Mesenteric fat pad (tissue), 1 donor: ENCODE data around the gene CFAP46. TPM values are rescaled to one million over a fixed set of nuclear protein-coding genes. Genes with fewer than 3 reads are reported as not detected.
"Not testable (repeated sequence)": the region's sequence is repeated elsewhere in the genome, so short reads cannot be mapped to it uniquely, and the experiment has no call there.

Source experiments
- DNase-seq: peaks from one replicate; pipeline ENCODE4 v3.0.0-alpha.2; 2020; ENCODE audit warnings: low spot score
- total RNA-seq: library from RNA; stranded (reverse); fragmentation: NEBNext Ultra II Directional; extraction: Animal tissue kit (Norgen Biotek cat#: 25700); gene quantifications from one replicate; pipeline ENCODE4 v1.2.1, GENCODE V29; 2021
- donor health status: DM: yes; HTN: yes; CAD: no.

Gene CFAP46
- total RNA-seq, 1 donor from 2014 or later: not detected

- DNase-seq: no peak
These were observed 132.1 kb downstream of the CFAP46 start for GRCh38 chr10:132810141-132810806.

- no peak for DNase-seq
These were observed 132.9 kb downstream of the CFAP46 start for GRCh38 chr10:132809232-132810140.

- no peak for DNase-seq
These were observed 133.8 kb downstream of the CFAP46 start for GRCh38 chr10:132808383-132809231.

- DNase-seq: no peak
These were observed 134.7 kb downstream of the CFAP46 start for GRCh38 chr10:132807621-132808049.

- no peak for DNase-seq
These were observed 135.8 kb downstream of the CFAP46 start for GRCh38 chr10:132806561-132807003.

- DNase-seq: no peak
These were observed 136.3 kb downstream of the CFAP46 start for GRCh38 chr10:132806110-132806509.

GRCh38 chr10:132805599-132805998 lies 136.8 kb downstream of the CFAP46 start:
- DNase-seq: no peak

- no peak for DNase-seq
These were observed 137.5 kb downstream of the CFAP46 start for GRCh38 chr10:132804785-132805426.

- DNase-seq: no peak
These were observed 138.1 kb downstream of the CFAP46 start for GRCh38 chr10:132804287-132804686.

- no peak for DNase-seq
These were observed 138.8 kb downstream of the CFAP46 start for GRCh38 chr10:132803416-132804210.

- no peak for DNase-seq
These were observed 139.6 kb downstream of the CFAP46 start for GRCh38 chr10:132802694-132803320.

GRCh38 chr10:132802048-132802447 lies 140.3 kb downstream of the CFAP46 start:
- no peak for DNase-seq

- DNase-seq: no peak
These were observed 142.5 kb downstream of the CFAP46 start for GRCh38 chr10:132799865-132800264.

- DNase-seq: no peak
These were observed 143.5 kb downstream of the CFAP46 start for GRCh38 chr10:132798876-132799275.

- DNase-seq: no peak
These were observed 144.0 kb downstream of the CFAP46 start for GRCh38 chr10:132798403-132798802.

GRCh38 chr10:132797986-132798385 lies 144.4 kb downstream of the CFAP46 start:
- not testable (repeated sequence) for DNase-seq

GRCh38 chr10:132796846-132797245 lies 145.5 kb downstream of the CFAP46 start:
- DNase-seq: no peak

GRCh38 chr10:132793871-132794849 lies 148.2 kb downstream of the CFAP46 start:
- DNase-seq: no peak
